Esophagus (tissue), 2 donors: ENCODE measurements around the gene ADAM12. TPM values are rescaled to one million over a fixed set of nuclear protein-coding genes. Genes with fewer than 3 reads are reported as not detected.

Experiments used
- H3K27ac ChIP-seq, 2 donors: one replicate each; pipeline ENCODE4 v1.5.1; 2013; ENCODE audit warnings: low read depth in 2 of 2, mild to moderate bottlenecking in 2 of 2, inconsistent platforms in 1 of 2, low read length in 1 of 2, moderate library complexity in 1 of 2
- H3K27me3 ChIP-seq, 2 donors: one replicate each; pipeline ENCODE4 v1.6.1; 2013; ENCODE audit warnings: low read length in 2 of 2, control low read depth in 1 of 2, mild to moderate bottlenecking in 1 of 2; ENCODE audit not compliant: insufficient read depth in 2 of 2, control insufficient read depth in 1 of 2
- H3K36me3 ChIP-seq, 2 donors: one replicate each; pipeline ENCODE4 v1.6.1; 2013; ENCODE audit warnings: low read length in 1 of 2; ENCODE audit not compliant: control insufficient read depth in 2 of 2, insufficient read depth in 2 of 2
- H3K4me1 ChIP-seq, 2 donors: one replicate each; pipeline ENCODE4 v1.6.1; 2013; ENCODE audit warnings: low read length in 1 of 2; ENCODE audit not compliant: control insufficient read depth in 2 of 2, insufficient read depth in 2 of 2
- H3K4me3 ChIP-seq, 2 donors: one replicate each; pipeline ENCODE4 v1.5.1; 2013; ENCODE audit warnings: low read length in 2 of 2, mild to moderate bottlenecking in 2 of 2, low read depth in 1 of 2, moderate library complexity in 1 of 2
- H3K9me3 ChIP-seq, 2 donors: one replicate each; pipeline ENCODE4 v1.6.1; 2013; ENCODE audit warnings: mild to moderate bottlenecking in 2 of 2, low read depth in 1 of 2, low read length in 1 of 2, moderate library complexity in 1 of 2; ENCODE audit not compliant: control insufficient read depth in 2 of 2, insufficient read depth in 1 of 2
- WGBS, 2 donors: extraction: QIAGEN DNeasy Blood & Tissue Kit; methylation state at CpG; one replicate each; pipeline ENCODE4 v1.1.7; 2013; 5-methylcytosine and 5-hydroxymethylcytosine counted together
- polyA plus RNA-seq, 2 donors: library from polyadenylated mRNA; stranded (reverse); fragments of 200-250 nt; gene quantifications; one replicate each; pipeline ENCODE4 v1.2.3, GENCODE V29; 2013
- donor health status: healthy with polysubstance abuse.
- donor health status: Bipolar disorder and iron deficiency.

The ADAM12 gene
- polyA plus RNA-seq, 2 donors: under 0.01 to 0.06 TPM

- Histone ChIP-seq H3K27ac (no peak overlapping the region), H3K9me3 (no peaks in the 10 kb centered on the region), H3K36me3 (no peaks in the 10 kb centered on the region), H3K4me1 (no peaks in the 10 kb centered on the region), H3K27me3 (no peaks in the 10 kb centered on the region), H3K4me3 (no peak overlapping the region)
- 21 to 42% methylated on average over 4 of the region's 4 CpGs for WGBS, 2 donors
These were observed 165.4 kb downstream of the ADAM12 start for GRCh38 chr10:126222736-126223511.

- Histone ChIP-seq H3K4me3 (no peak overlapping the region), H3K36me3 (no peaks in the 10 kb centered on the region), H3K27me3 (no peaks in the 10 kb centered on the region), H3K27ac (no peak overlapping the region), H3K9me3 (no peaks in the 10 kb centered on the region), H3K4me1 (no peaks in the 10 kb centered on the region)
- WGBS, 2 donors: 90 to 96% methylated on average over 5 of the region's 5 CpGs
These were observed 166.4 kb downstream of the ADAM12 start for GRCh38 chr10:126221874-126222273.

DNA sequence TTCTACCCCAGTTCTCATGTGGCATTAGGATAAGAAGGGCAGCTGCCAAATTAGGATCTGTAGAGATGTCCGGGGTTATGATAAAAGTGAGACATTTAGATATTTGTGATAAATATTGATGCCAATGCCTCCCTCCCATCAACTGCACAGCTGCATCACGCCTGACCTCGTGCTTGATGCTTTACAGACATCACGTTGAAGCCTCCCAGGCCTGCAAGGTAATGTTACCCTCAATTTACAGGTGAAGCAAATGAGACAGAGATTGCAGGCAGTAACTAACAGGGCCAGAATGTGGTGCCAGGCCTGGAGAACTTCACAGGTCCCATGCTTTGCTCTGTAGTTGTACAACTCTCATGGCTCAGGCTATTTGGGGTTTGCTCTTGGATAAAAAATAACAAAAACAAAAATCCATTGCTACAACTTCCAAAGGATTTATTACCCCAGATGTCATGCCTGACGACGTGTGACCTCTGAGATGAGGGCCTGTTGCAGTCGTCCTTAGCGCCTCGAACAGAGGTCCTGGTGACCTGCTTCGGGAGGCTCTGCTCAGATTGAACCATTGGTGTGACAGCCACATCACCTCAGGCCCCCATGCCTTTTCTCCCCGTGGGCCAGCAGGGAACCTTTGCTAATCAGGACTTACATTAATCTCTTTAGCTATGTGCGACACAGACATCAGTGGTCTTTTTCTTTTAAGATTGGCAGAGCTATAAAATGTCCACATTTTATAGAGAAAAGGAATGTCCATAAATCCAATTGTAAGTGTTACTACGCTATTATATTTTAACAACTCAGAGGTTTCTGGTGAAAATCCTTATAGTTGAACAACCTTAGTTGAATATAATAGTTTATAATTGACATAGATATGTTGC is 169.3 kb downstream of the ADAM12 start:
- no peaks in the 10 kb centered on the region for H3K36me3 ChIP-seq
- no peaks in the 10 kb centered on the region for H3K9me3 ChIP-seq
- H3K4me3 ChIP-seq: no peak overlapping the region
- H3K27me3 ChIP-seq: no peaks in the 10 kb centered on the region
- H3K27ac ChIP-seq: no peak overlapping the region
- H3K4me1 ChIP-seq: no peaks in the 10 kb centered on the region
- whole genome bisulfite sequencing, 2 donors: 74 to 81% methylated on average over 13 of the region's 13 CpGs

- Histone ChIP-seq H3K4me1 (no peaks in the 10 kb centered on the region), H3K27ac (no peak overlapping the region), H3K27me3 (no peaks in the 10 kb centered on the region), H3K36me3 (no peaks in the 10 kb centered on the region), H3K9me3 (no peaks in the 10 kb centered on the region), H3K4me3 (no peak overlapping the region)
- 91 to 93% methylated on average over 5 of the region's 5 CpGs for WGBS, 2 donors
These were observed 170.1 kb downstream of the ADAM12 start for GRCh38 chr10:126218174-126218573.

GRCh38 chr10:126216632-126216961 is 171.7 kb downstream of the ADAM12 start:
- no peak overlapping the region for H3K4me3 ChIP-seq
- WGBS, 2 donors: 62 to 64% methylated on average over 4 of the region's 4 CpGs
- H3K27ac ChIP-seq: no peak overlapping the region

GRCh38 chr10:126215746-126216631 is 172.3 kb downstream of the ADAM12 start:
- Histone ChIP-seq H3K27me3 (no peaks in the 10 kb centered on the region), H3K4me1 (no peaks in the 10 kb centered on the region), H3K9me3 (no peaks in the 10 kb centered on the region), H3K27ac (no peak overlapping the region), H3K36me3 (no peaks in the 10 kb centered on the region), H3K4me3 (no peak overlapping the region)
- 56 to 64% methylated on average over 11 of the region's 11 CpGs for WGBS, 2 donors

More at GRCh38 chr10:126216632-126216961, 171.7 kb downstream of the ADAM12 start:
- Histone ChIP-seq H3K4me1 (no peaks in the 10 kb centered on the region), H3K36me3 (no peaks in the 10 kb centered on the region), H3K9me3 (no peaks in the 10 kb centered on the region), H3K27me3 (no peaks in the 10 kb centered on the region)

DNA sequence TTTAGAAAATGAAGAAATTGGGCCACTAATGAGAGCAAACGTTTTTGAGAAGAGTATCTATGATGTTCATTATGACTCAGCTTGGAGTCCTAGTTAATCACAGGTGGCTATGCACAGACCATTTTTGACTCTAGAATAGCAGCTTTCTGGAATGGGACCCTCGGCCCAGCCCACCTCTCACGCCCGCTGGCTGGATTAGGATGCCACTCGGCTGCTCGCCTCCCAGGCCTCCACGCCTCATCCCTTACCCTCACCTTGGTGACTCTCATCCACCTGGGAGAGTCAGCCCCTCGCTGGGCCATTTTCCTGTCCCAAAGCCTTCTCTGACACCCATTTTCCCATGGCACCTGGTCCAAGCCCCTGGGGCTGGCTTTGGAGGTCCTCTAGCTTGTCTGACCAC is 173.6 kb downstream of the ADAM12 start:
- Histone ChIP-seq H3K27me3 (no peaks in the 10 kb centered on the region), H3K9me3 (no peaks in the 10 kb centered on the region), H3K4me1 (no peaks in the 10 kb centered on the region), H3K27ac (no peak overlapping the region), H3K36me3 (no peaks in the 10 kb centered on the region), H3K4me3 (no peak overlapping the region)
- WGBS, 2 donors: 89 to 91% methylated on average over 8 of the region's 8 CpGs

- Histone ChIP-seq H3K4me1 (no peaks in the 10 kb centered on the region), H3K27me3 (no peaks in the 10 kb centered on the region), H3K4me3 (no peak overlapping the region), H3K27ac (no peak overlapping the region), H3K9me3 (no peaks in the 10 kb centered on the region), H3K36me3 (no peaks in the 10 kb centered on the region)
- whole genome bisulfite sequencing, 2 donors: 57 to 68% methylated on average over 6 of the region's 6 CpGs
These were observed 174.3 kb downstream of the ADAM12 start for GRCh38 chr10:126214021-126214420.

DNA sequence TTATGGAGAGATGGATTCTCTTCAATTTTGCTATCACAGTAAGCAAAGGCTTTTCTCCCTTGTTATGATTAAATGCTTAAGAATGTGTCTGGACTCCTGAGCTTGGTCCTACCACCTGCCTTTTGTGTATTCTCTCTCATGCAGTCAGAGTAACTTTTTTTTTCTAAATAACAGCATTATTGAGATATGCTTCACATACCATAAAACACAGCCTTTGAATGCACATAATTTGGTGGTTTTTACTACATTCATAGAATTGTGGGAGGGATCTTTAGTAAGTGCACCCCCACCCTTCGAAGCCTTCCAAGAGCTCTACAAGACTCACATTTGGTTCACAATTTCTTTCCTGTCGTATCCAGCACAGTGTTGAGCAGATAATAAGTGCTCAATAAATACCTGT is 175.5 kb downstream of the ADAM12 start:
- no peaks in the 10 kb centered on the region for H3K9me3 ChIP-seq
- no peaks in the 10 kb centered on the region for H3K36me3 ChIP-seq
- H3K4me1 ChIP-seq: no peaks in the 10 kb centered on the region
- H3K27ac ChIP-seq: no peak overlapping the region
- WGBS, 2 donors: 71 to 80% methylated on average over 2 of the region's 2 CpGs
- no peaks in the 10 kb centered on the region for H3K27me3 ChIP-seq
- no peak overlapping the region for H3K4me3 ChIP-seq
